Measurements from ENCODE around the gene FEN1.

Gene FEN1

GRCh38 chr11:61764606-61765260, 28.0 kb upstream of the FEN1 start:
- H3K79me1 ChIP-seq (ENCODE audit: low read depth, low read length) = no peaks in the 10 kb centered on the region
- H2BK5ac ChIP-seq (ENCODE audit: low read length) = peak overlapping the region; percentile 8
- no peak overlapping the region for H3K23ac ChIP-seq (ENCODE audit: low read depth, low read length, poor library complexity)
- no peak overlapping the region for H3K4me2 ChIP-seq (ENCODE audit: insufficient read depth, low read length, poor library complexity, severe bottlenecking)
- no peak overlapping the region for H3K9ac ChIP-seq (ENCODE audit: low read depth, low read length, poor library complexity)
- DNase-seq (ENCODE audit: low spot score) = no peak
- peak overlapping the region; percentile 49 for H3K14ac ChIP-seq (ENCODE audit: low read length)
- H3K18ac ChIP-seq (ENCODE audit: low read length) = peak overlapping the region; percentile 81
- no peaks in the 10 kb centered on the region for H3K27me3 ChIP-seq (ENCODE audit: control insufficient read depth in 3 of 3, insufficient read depth in 3 of 3, low read depth in 1 of 3, low read length in 3 of 3)
- WGBS, 2 donors (ENCODE audit: extremely low coverage in 2 of 2, insufficient read length in 2 of 2, insufficient replicate concordance in 1 of 2) = no CpG with 5 or more reads among the region's 22 CpGs
- no peak overlapping the region for H3K27ac ChIP-seq (replicated peaks; ENCODE audit: low read length)
- no peak overlapping the region for H2BK120ac ChIP-seq (ENCODE audit: low read depth, low read length)
- H2BK15ac ChIP-seq (ENCODE audit: low read length) = peak overlapping the region; percentile 81
- no peaks in the 10 kb centered on the region for H3K36me3 ChIP-seq (replicated peaks in 1 of 2; ENCODE audit: control insufficient read depth in 2 of 2, insufficient read depth in 2 of 2, low read length in 2 of 2)
- H3K4ac ChIP-seq (ENCODE audit: low read length) = peak overlapping the region; percentile 76
- H3K9me3 ChIP-seq (replicated peaks in 1 of 2; ENCODE audit: control insufficient read depth in 2 of 2, insufficient read depth in 1 of 2, low read depth in 1 of 2, low read length in 2 of 2) = peaks cover 0 to 2% of the 10 kb centered on the region in 2 donors
- peaks cover 7 to 46% of the 10 kb centered on the region in 2 donors for H3K4me1 ChIP-seq (ENCODE audit: control insufficient read depth in 2 of 2, insufficient read depth in 1 of 2, low read depth in 1 of 2, low read length in 2 of 2)
- H2BK12ac ChIP-seq (ENCODE audit: low read length) = peak overlapping the region; percentile 35
- H4K91ac ChIP-seq (ENCODE audit: low read depth, low read length, poor library complexity) = no peak overlapping the region
- peak overlapping the region; percentile 94 for H2AK5ac ChIP-seq (ENCODE audit: low read depth, low read length)
- no peak overlapping the region for H4K8ac ChIP-seq (ENCODE audit: low read depth, low read length)
- H3K4me3 ChIP-seq (ENCODE audit: low read length in 2 of 2) = no peak overlapping the region
- H2AFZ ChIP-seq (ENCODE audit: low read length) = no peak overlapping the region

GRCh38 chr11:61765550-61766253, 27.0 kb upstream of the FEN1 start:
- H3K27ac ChIP-seq (replicated peaks; ENCODE audit: low read length) = no peak overlapping the region
- no peak overlapping the region for H3K23ac ChIP-seq (ENCODE audit: low read depth, low read length, poor library complexity)
- H3K9ac ChIP-seq (ENCODE audit: low read depth, low read length, poor library complexity) = peak overlapping the region; percentile 21
- H3K79me1 ChIP-seq (ENCODE audit: low read depth, low read length) = no peaks in the 10 kb centered on the region
- H2AK5ac ChIP-seq (ENCODE audit: low read depth, low read length) = peak overlapping the region; percentile 94
- no peak overlapping the region for H2AFZ ChIP-seq (ENCODE audit: low read length)
- H2BK5ac ChIP-seq (ENCODE audit: low read length) = peak overlapping the region; percentile 8
- H3K4me1 ChIP-seq (ENCODE audit: control insufficient read depth in 2 of 2, insufficient read depth in 1 of 2, low read depth in 1 of 2, low read length in 2 of 2) = peaks cover 7 to 48% of the 10 kb centered on the region in 2 donors
- H3K36me3 ChIP-seq (replicated peaks in 1 of 2; ENCODE audit: control insufficient read depth in 2 of 2, insufficient read depth in 2 of 2, low read length in 2 of 2) = no peaks in the 10 kb centered on the region
- H3K9me3 ChIP-seq (replicated peaks in 1 of 2; ENCODE audit: control insufficient read depth in 2 of 2, insufficient read depth in 1 of 2, low read depth in 1 of 2, low read length in 2 of 2) = peaks cover 0 to 2% of the 10 kb centered on the region in 2 donors
- H3K14ac ChIP-seq (ENCODE audit: low read length) = peak overlapping the region; percentile 49
- no peak overlapping the region for H4K91ac ChIP-seq (ENCODE audit: low read depth, low read length, poor library complexity)
- DNase-seq (ENCODE audit: low spot score) = no peak
- H3K4me3 ChIP-seq (ENCODE audit: low read length in 2 of 2) = no peak overlapping the region
- peak overlapping the region; percentile 90 for H3K18ac ChIP-seq (ENCODE audit: low read length)
- peak overlapping the region; percentile 24 for H2BK120ac ChIP-seq (ENCODE audit: low read depth, low read length)
- peak overlapping the region; percentile 89 for H3K4ac ChIP-seq (ENCODE audit: low read length)
- H3K4me2 ChIP-seq (ENCODE audit: insufficient read depth, low read length, poor library complexity, severe bottlenecking) = no peak overlapping the region
- peak overlapping the region; percentile 41 for H2BK12ac ChIP-seq (ENCODE audit: low read length)
- H3K27me3 ChIP-seq (ENCODE audit: control insufficient read depth in 3 of 3, insufficient read depth in 3 of 3, low read depth in 1 of 3, low read length in 3 of 3) = no peaks in the 10 kb centered on the region
- peak overlapping the region; percentile 92 for H2BK15ac ChIP-seq (ENCODE audit: low read length)
- no CpG with 5 or more reads among the region's 26 CpGs for WGBS, 2 donors (ENCODE audit: extremely low coverage in 2 of 2, insufficient read length in 2 of 2, insufficient replicate concordance in 1 of 2)
- H4K8ac ChIP-seq (ENCODE audit: low read depth, low read length) = peak overlapping the region; percentile 6

- Histone ChIP-seq H3K14ac (ENCODE audit: low read length) (no peak overlapping the region), H4K8ac (ENCODE audit: low read depth, low read length) (no peak overlapping the region), H3K4me1 (ENCODE audit: control insufficient read depth in 2 of 2, insufficient read depth in 1 of 2, low read depth in 1 of 2, low read length in 2 of 2) (peaks cover 9 to 44% of the 10 kb centered on the region in 2 donors), H3K27me3 (ENCODE audit: control insufficient read depth in 3 of 3, insufficient read depth in 3 of 3, low read depth in 1 of 3, low read length in 3 of 3) (no peaks in the 10 kb centered on the region), H3K79me1 (ENCODE audit: low read depth, low read length) (no peaks in the 10 kb centered on the region), H3K18ac (ENCODE audit: low read length) (peak overlapping the region; percentile 90), H3K4me2 (ENCODE audit: insufficient read depth, low read length, poor library complexity, severe bottlenecking) (no peak overlapping the region), H2AK5ac (ENCODE audit: low read depth, low read length) (peak overlapping the region; percentile 94), H2AFZ (ENCODE audit: low read length) (no peak overlapping the region), H3K9ac (ENCODE audit: low read depth, low read length, poor library complexity) (no peak overlapping the region), H2BK12ac (ENCODE audit: low read length) (peak overlapping the region; percentile 41), H2BK120ac (ENCODE audit: low read depth, low read length) (peak overlapping the region; percentile 24), H3K23ac (ENCODE audit: low read depth, low read length, poor library complexity) (peak overlapping the region; percentile 80), H2BK15ac (ENCODE audit: low read length) (peak overlapping the region; percentile 81), H3K36me3 (replicated peaks in 1 of 2; ENCODE audit: control insufficient read depth in 2 of 2, insufficient read depth in 2 of 2, low read length in 2 of 2) (no peaks in the 10 kb centered on the region), H2BK5ac (ENCODE audit: low read length) (peak overlapping the region; percentile 22), H4K91ac (ENCODE audit: low read depth, low read length, poor library complexity) (no peak overlapping the region), H3K9me3 (replicated peaks in 1 of 2; ENCODE audit: control insufficient read depth in 2 of 2, insufficient read depth in 1 of 2, low read depth in 1 of 2, low read length in 2 of 2) (peaks cover 0 to 2% of the 10 kb centered on the region in 2 donors), H3K4ac (ENCODE audit: low read length) (peak overlapping the region; percentile 89), H3K4me3 (ENCODE audit: low read length in 2 of 2) (no peak overlapping the region), H3K27ac (replicated peaks; ENCODE audit: low read length) (no peak overlapping the region)
- DNase-seq (ENCODE audit: low spot score) = no peak
- no CpG with 5 or more reads among the region's 13 CpGs for WGBS, 2 donors (ENCODE audit: extremely low coverage in 2 of 2, insufficient read length in 2 of 2, insufficient replicate concordance in 1 of 2)
Observed at GRCh38 chr11:61766353-61766841, 26.3 kb upstream of the FEN1 start.

All from neuronal stem cell (in vitro differentiated cells).